ENCODE measurements around the gene GET3. TPM values are rescaled to one million over a fixed set of nuclear protein-coding genes. Genes with fewer than 3 reads are reported as not detected.

Gene GET3
- total and polyA plus RNA-seq, 2 of the 13 experiments (the other 11 are each of a cell fraction or from before 2014, with no cell fraction given): 57.7 to 59.4 TPM

DNA sequence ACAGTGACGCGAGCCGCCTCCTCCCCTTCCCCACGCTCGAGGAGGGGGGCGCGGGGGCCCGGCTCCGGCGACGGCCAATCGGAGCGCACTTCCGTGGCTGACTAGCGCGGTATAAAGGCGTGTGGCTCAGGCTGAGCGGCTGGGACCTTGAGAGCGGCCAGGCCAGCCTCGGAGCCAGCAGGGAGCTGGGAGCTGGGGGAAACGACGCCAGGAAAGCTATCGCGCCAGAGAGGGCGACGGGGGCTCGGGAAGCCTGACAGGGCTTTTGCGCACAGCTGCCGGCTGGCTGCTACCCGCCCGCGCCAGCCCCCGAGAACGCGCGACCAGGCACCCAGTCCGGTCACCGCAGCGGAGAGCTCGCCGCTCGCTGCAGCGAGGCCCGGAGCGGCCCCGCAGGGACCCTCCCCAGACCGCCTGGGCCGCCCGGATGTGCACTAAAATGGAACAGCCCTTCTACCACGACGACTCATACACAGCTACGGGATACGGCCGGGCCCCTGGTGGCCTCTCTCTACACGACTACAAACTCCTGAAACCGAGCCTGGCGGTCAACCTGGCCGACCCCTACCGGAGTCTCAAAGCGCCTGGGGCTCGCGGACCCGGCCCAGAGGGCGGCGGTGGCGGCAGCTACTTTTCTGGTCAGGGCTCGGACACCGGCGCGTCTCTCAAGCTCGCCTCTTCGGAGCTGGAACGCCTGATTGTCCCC lies 54.2 kb downstream of the GET3 start, which contains the start of gene JUNB (continued):
- TF ChIP-seq, protein P1, sequence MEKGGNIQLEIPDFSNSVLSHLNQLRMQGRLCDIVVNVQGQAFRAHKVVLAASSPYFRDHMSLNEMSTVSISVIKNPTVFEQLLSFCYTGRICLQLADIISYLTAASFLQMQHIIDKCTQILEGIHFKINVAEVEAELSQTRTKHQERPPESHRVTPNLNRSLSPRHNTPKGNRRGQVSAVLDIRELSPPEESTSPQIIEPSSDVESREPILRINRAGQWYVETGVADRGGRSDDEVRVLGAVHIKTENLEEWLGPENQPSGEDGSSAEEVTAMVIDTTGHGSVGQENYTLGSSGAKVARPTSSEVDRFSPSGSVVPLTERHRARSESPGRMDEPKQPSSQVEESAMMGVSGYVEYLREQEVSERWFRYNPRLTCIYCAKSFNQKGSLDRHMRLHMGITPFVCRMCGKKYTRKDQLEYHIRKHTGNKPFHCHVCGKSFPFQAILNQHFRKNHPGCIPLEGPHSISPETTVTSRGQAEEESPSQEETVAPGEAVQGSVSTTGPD (CRISPR knock-in tag; IDR thresholded peaks at IDR 0.05): no peak
- TF ChIP-seq, protein P2, sequence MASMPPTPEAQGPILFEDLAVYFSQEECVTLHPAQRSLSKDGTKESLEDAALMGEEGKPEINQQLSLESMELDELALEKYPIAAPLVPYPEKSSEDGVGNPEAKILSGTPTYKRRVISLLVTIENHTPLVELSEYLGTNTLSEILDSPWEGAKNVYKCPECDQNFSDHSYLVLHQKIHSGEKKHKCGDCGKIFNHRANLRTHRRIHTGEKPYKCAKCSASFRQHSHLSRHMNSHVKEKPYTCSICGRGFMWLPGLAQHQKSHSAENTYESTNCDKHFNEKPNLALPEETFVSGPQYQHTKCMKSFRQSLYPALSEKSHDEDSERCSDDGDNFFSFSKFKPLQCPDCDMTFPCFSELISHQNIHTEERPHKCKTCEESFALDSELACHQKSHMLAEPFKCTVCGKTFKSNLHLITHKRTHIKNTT (CRISPR knock-in tag; IDR thresholded peaks at IDR 0.05): no peak
- TF ChIP-seq ZBTB38 (CRISPR knock-in tag; IDR thresholded peaks at IDR 0.05) (peak; percentile 76), ETV6 (CRISPR knock-in tag; conservative IDR thresholded peaks at IDR 0.05) (peak; percentile 91), ZFP1 (CRISPR knock-in tag; IDR thresholded peaks at IDR 0.05) (no peak), STAG1 (CRISPR knock-in tag; IDR thresholded peaks at IDR 0.05) (peak; percentile 9; the same call in 1 of the 2 replicates), TOE1 (CRISPR knock-in tag; IDR thresholded peaks at IDR 0.05) (no peak), HOXD1 (CRISPR knock-in tag; IDR thresholded peaks at IDR 0.05) (peak; percentile 74; the same call in 1 of the 2 replicates), GATAD2A (CRISPR knock-in tag; IDR thresholded peaks at IDR 0.05) (peak; percentile 91), ARID2 (CRISPR knock-in tag; IDR thresholded peaks at IDR 0.05; ENCODE audit: borderline replicate concordance) (peak; percentile 7; the same call in 1 of the 2 replicates), ZNF121 (CRISPR knock-in tag; IDR thresholded peaks at IDR 0.05) (no peak), ZBTB7A (CRISPR knock-in tag; IDR thresholded peaks at IDR 0.05) (no peak; the same call in 1 of the 2 replicates), ZKSCAN5 (CRISPR knock-in tag; IDR thresholded peaks at IDR 0.05) (no peak), GABPB1 (CRISPR knock-in tag; IDR thresholded peaks at IDR 0.05) (peak; percentile 90), SMARCC2 (IDR thresholded peaks at IDR 0.05) (no peak), SMAD9 (CRISPR knock-in tag; IDR thresholded peaks at IDR 0.05) (no peak), NFYB (CRISPR knock-in tag; IDR thresholded peaks at IDR 0.05) (peak; percentile 79), SUZ12 (IDR thresholded peaks at IDR 0.05; ENCODE audit: low read depth, low read length) (no peak), THAP11 (CRISPR knock-in tag; IDR thresholded peaks at IDR 0.05) (peak; percentile 87)
- TF ChIP-seq, protein P3, sequence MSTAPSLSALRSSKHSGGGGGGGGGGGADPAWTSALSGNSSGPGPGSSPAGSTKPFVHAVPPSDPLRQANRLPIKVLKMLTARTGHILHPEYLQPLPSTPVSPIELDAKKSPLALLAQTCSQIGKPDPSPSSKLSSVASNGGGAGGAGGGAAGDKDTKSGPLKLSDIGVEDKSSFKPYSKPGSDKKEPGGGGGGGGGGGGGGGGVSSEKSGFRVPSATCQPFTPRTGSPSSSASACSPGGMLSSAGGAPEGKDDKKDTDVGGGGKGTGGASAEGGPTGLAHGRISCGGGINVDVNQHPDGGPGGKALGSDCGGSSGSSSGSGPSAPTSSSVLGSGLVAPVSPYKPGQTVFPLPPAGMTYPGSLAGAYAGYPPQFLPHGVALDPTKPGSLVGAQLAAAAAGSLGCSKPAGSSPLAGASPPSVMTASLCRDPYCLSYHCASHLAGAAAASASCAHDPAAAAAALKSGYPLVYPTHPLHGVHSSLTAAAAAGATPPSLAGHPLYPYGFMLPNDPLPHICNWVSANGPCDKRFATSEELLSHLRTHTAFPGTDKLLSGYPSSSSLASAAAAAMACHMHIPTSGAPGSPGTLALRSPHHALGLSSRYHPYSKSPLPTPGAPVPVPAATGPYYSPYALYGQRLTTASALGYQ (CRISPR knock-in tag; IDR thresholded peaks at IDR 0.05): peak; percentile 81; the same call in 1 of the 2 replicates
- TF ChIP-seq, protein P4, sequence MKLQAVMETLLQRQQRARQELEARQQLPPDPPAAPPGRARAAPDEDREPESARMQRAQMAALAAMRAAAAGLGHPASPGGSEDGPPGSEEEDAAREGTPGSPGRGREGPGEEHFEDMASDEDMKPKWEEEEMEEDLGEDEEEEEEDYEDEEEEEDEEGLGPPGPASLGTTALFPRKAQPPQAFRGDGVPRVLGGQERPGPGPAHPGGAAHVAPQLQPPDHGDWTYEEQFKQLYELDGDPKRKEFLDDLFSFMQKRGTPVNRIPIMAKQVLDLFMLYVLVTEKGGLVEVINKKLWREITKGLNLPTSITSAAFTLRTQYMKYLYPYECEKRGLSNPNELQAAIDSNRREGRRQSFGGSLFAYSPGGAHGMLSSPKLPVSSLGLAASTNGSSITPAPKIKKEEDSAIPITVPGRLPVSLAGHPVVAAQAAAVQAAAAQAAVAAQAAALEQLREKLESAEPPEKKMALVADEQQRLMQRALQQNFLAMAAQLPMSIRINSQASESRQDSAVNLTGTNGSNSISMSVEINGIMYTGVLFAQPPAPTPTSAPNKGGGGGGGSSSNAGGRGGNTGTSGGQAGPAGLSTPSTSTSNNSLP (IDR thresholded peaks at IDR 0.05; ENCODE audit: low read depth, low read length): no peak
- TF ChIP-seq, protein P5, sequence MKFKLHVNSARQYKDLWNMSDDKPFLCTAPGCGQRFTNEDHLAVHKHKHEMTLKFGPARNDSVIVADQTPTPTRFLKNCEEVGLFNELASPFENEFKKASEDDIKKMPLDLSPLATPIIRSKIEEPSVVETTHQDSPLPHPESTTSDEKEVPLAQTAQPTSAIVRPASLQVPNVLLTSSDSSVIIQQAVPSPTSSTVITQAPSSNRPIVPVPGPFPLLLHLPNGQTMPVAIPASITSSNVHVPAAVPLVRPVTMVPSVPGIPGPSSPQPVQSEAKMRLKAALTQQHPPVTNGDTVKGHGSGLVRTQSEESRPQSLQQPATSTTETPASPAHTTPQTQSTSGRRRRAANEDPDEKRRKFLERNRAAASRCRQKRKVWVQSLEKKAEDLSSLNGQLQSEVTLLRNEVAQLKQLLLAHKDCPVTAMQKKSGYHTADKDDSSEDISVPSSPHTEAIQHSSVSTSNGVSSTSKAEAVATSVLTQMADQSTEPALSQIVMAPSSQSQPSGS (CRISPR knock-in tag; IDR thresholded peaks at IDR 0.05): peak; percentile 73; the same call in 1 of the 2 replicates
- TF ChIP-seq, protein P6, sequence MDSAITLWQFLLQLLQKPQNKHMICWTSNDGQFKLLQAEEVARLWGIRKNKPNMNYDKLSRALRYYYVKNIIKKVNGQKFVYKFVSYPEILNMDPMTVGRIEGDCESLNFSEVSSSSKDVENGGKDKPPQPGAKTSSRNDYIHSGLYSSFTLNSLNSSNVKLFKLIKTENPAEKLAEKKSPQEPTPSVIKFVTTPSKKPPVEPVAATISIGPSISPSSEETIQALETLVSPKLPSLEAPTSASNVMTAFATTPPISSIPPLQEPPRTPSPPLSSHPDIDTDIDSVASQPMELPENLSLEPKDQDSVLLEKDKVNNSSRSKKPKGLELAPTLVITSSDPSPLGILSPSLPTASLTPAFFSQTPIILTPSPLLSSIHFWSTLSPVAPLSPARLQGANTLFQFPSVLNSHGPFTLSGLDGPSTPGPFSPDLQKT (CRISPR knock-in tag; IDR thresholded peaks at IDR 0.05; ENCODE audit: borderline replicate concordance): no peak

Data from HepG2 (cell line).